ENCODE results near the gene TGFB3.

TGFB3 gene

GRCh38 chr14:75987201-75987970 is 5.6 kb upstream of the TGFB3 start:
- Histone ChIP-seq H3K4me3 (replicated peaks; ENCODE audit: low read depth, low read length) (no peak overlapping the region), H3K27me3 (replicated peaks; ENCODE audit: control insufficient read depth, insufficient read depth, low read length) (no peaks in the 10 kb centered on the region), H3K36me3 (ENCODE audit: control insufficient read depth, insufficient read depth, low read length) (no peaks in the 10 kb centered on the region)
- DNase-seq (ENCODE audit: extremely low read depth, insufficient read length): no peak
- TF ChIP-seq CTCF (IDR thresholded peaks at IDR 0.05; ENCODE audit: insufficient read depth, low read length, poor library complexity, severe bottlenecking): no peak

GRCh38 chr14:75986439-75986765 is 4.6 kb upstream of the TGFB3 start:
- H3K36me3 ChIP-seq (ENCODE audit: control insufficient read depth, insufficient read depth, low read length): no peaks in the 10 kb centered on the region
- no peaks in the 10 kb centered on the region for H3K27me3 ChIP-seq (replicated peaks; ENCODE audit: control insufficient read depth, insufficient read depth, low read length)
- peak overlapping the region; percentile 73 for H3K4me3 ChIP-seq (replicated peaks; ENCODE audit: low read depth, low read length)
- TF ChIP-seq CTCF (IDR thresholded peaks at IDR 0.05; ENCODE audit: insufficient read depth, low read length, poor library complexity, severe bottlenecking): no peak
- DNase-seq (ENCODE audit: extremely low read depth, insufficient read length): no peak

- DNase-seq (ENCODE audit: extremely low read depth, insufficient read length): peak; percentile 69
- H3K4me3 ChIP-seq (replicated peaks; ENCODE audit: low read depth, low read length): peak within 1 kb of the TSS; percentile 73
- TF ChIP-seq CTCF (IDR thresholded peaks at IDR 0.05; ENCODE audit: insufficient read depth, low read length, poor library complexity, severe bottlenecking): no peak
These were observed 4.0 kb upstream of the TGFB3 start, which contains the start of gene IFT43 for GRCh38 chr14:75985618-75986438. IFT43 (plus strand) TSS chr14:75985763; CDS start chr14:75985787, 24 bp downstream.

GRCh38 chr14:75984674-75985073 is 2.9 kb upstream of the TGFB3 start:
- no peaks in the 10 kb centered on the region for H3K27me3 ChIP-seq (replicated peaks; ENCODE audit: control insufficient read depth, insufficient read depth, low read length)
- no peak for TF ChIP-seq CTCF (IDR thresholded peaks at IDR 0.05; ENCODE audit: insufficient read depth, low read length, poor library complexity, severe bottlenecking)
- no peak overlapping the region for H3K4me3 ChIP-seq (replicated peaks; ENCODE audit: low read depth, low read length)
- DNase-seq (ENCODE audit: extremely low read depth, insufficient read length): no peak
- H3K36me3 ChIP-seq (ENCODE audit: control insufficient read depth, insufficient read depth, low read length): no peaks in the 10 kb centered on the region

More at GRCh38 chr14:75985618-75986438, 4.0 kb upstream of the TGFB3 start, which contains the start of gene IFT43:
- Histone ChIP-seq H3K36me3 (ENCODE audit: control insufficient read depth, insufficient read depth, low read length) (no peaks in the 10 kb centered on the region), H3K27me3 (replicated peaks; ENCODE audit: control insufficient read depth, insufficient read depth, low read length) (no peaks in the 10 kb centered on the region)

GRCh38 chr14:75983019-75983358 is 1.2 kb upstream of the TGFB3 start:
- no peak for TF ChIP-seq CTCF (IDR thresholded peaks at IDR 0.05; ENCODE audit: insufficient read depth, low read length, poor library complexity, severe bottlenecking)
- DNase-seq (ENCODE audit: extremely low read depth, insufficient read length): no peak
- H3K36me3 ChIP-seq (ENCODE audit: control insufficient read depth, insufficient read depth, low read length): no peaks in the 10 kb centered on the region
- no peaks in the 10 kb centered on the region for H3K27me3 ChIP-seq (replicated peaks; ENCODE audit: control insufficient read depth, insufficient read depth, low read length)
- peak overlapping the region; percentile 69 for H3K4me3 ChIP-seq (replicated peaks; ENCODE audit: low read depth, low read length)
